Measurements from ENCODE around the gene NTM. TPM values are rescaled to one million over a fixed set of nuclear protein-coding genes. Genes with fewer than 3 reads are reported as not detected.

The NTM gene
- polyA plus RNA-seq, 1 donor (not counting 4 experiments of a cell fraction or from before 2014, with no cell fraction given) = 47.9 TPM

GRCh38 chr11:131858505-131858904, 488.1 kb downstream of the NTM start:
- Histone ChIP-seq H3K9me1 (ENCODE audit: control insufficient read depth, extremely low read depth, insufficient read depth, low read length) (no peaks in the 10 kb centered on the region), H3K9me3 (ENCODE audit: control insufficient read depth, low read depth, low read length) (no peaks in the 10 kb centered on the region), H3K79me2 (ENCODE audit: control insufficient read depth, insufficient read depth, low read length) (no peaks in the 10 kb centered on the region), H3K27me3 (ENCODE audit: control insufficient read depth, extremely low read depth, insufficient read depth, low read length) (no peaks in the 10 kb centered on the region), H3K9ac (ENCODE audit: control insufficient read depth, extremely low read depth, insufficient read depth, low read length) (no peak overlapping the region), H4K20me1 (ENCODE audit: control insufficient read depth, extremely low read depth, insufficient read depth, low read length) (no peaks in the 10 kb centered on the region), H3K4me2 (ENCODE audit: control insufficient read depth, extremely low read depth, insufficient read depth, low read depth, low read length) (no peak overlapping the region), H3K27ac (ENCODE audit: control insufficient read depth, insufficient read depth, low read length) (no peak overlapping the region), H3K36me3 (ENCODE audit: control insufficient read depth in 2 of 2, extremely low read depth in 1 of 2, insufficient read depth in 2 of 2, low read length in 2 of 2) (no peaks in the 10 kb centered on the region), H3K4me1 (ENCODE audit: control insufficient read depth, extremely low read depth, insufficient read depth, low read length) (no peaks in the 10 kb centered on the region), H2AFZ (ENCODE audit: control insufficient read depth, low read length) (no peak overlapping the region), H3K4me3 (ENCODE audit: control insufficient read depth in 2 of 3, extremely low read depth in 1 of 3, insufficient read depth in 2 of 3, low read depth in 1 of 3, low read length in 3 of 3) (no peak overlapping the region)
- FAIRE-seq (no peak), DNase-seq (ENCODE audit: low read depth, low spot score) (no peak)
- dilution Hi-C loops (cut with MboI; ENCODE audit: extremely low pct_ligation_motif_present, low sequenced_read_pairs) = no loop called here
- TF ChIP-seq CTCF (optimal IDR thresholded peaks at IDR 0.05 in 1 of 3, IDR thresholded peaks at IDR 0.05 in 1 of 3, conservative IDR thresholded peaks at IDR 0.05 in 1 of 3; ENCODE audit: extremely low read depth in 1 of 3, insufficient read depth in 2 of 3, low read length in 3 of 3) (no peak), EZH2 (IDR thresholded peaks at IDR 0.05; ENCODE audit: low read length) (no peak)

- Histone ChIP-seq H3K9ac (ENCODE audit: control insufficient read depth, extremely low read depth, insufficient read depth, low read length) (no peak overlapping the region), H3K27me3 (ENCODE audit: control insufficient read depth, extremely low read depth, insufficient read depth, low read length) (no peaks in the 10 kb centered on the region), H3K27ac (ENCODE audit: control insufficient read depth, insufficient read depth, low read length) (no peak overlapping the region), H2AFZ (ENCODE audit: control insufficient read depth, low read length) (no peak overlapping the region), H3K4me3 (ENCODE audit: control insufficient read depth in 2 of 3, extremely low read depth in 1 of 3, insufficient read depth in 2 of 3, low read depth in 1 of 3, low read length in 3 of 3) (no peak overlapping the region), H3K36me3 (ENCODE audit: control insufficient read depth in 2 of 2, extremely low read depth in 1 of 2, insufficient read depth in 2 of 2, low read length in 2 of 2) (no peaks in the 10 kb centered on the region), H3K9me1 (ENCODE audit: control insufficient read depth, extremely low read depth, insufficient read depth, low read length) (no peaks in the 10 kb centered on the region), H3K9me3 (ENCODE audit: control insufficient read depth, low read depth, low read length) (no peaks in the 10 kb centered on the region), H3K4me2 (ENCODE audit: control insufficient read depth, extremely low read depth, insufficient read depth, low read depth, low read length) (no peak overlapping the region), H3K79me2 (ENCODE audit: control insufficient read depth, insufficient read depth, low read length) (no peaks in the 10 kb centered on the region), H3K4me1 (ENCODE audit: control insufficient read depth, extremely low read depth, insufficient read depth, low read length) (no peaks in the 10 kb centered on the region), H4K20me1 (ENCODE audit: control insufficient read depth, extremely low read depth, insufficient read depth, low read length) (no peaks in the 10 kb centered on the region)
- no peak for DNase-seq (ENCODE audit: low read depth, low spot score)
- dilution Hi-C loops (cut with MboI; ENCODE audit: extremely low pct_ligation_motif_present, low sequenced_read_pairs) = no loop called here
- TF ChIP-seq EZH2 (IDR thresholded peaks at IDR 0.05; ENCODE audit: low read length) (no peak), CTCF (optimal IDR thresholded peaks at IDR 0.05 in 1 of 3, IDR thresholded peaks at IDR 0.05 in 1 of 3, conservative IDR thresholded peaks at IDR 0.05 in 1 of 3; ENCODE audit: extremely low read depth in 1 of 3, insufficient read depth in 2 of 3, low read length in 3 of 3) (no peak)
- no peak for FAIRE-seq
Observed at GRCh38 chr11:131859538-131860210, 489.3 kb downstream of the NTM start.
